AG09319 (cell line): Measurements from ENCODE around the gene TOGARAM2.

Experiments
- DNase-seq: peaks from one replicate; pipeline ENCODE4 v3.0.0-alpha.2; 2010; ENCODE audit warnings: low read depth; ENCODE audit errors: extremely low read depth
- TF ChIP-seq, protein P1 (sequence below): IDR thresholded peaks from 2 replicates; pipeline ENCODE4 v1.5.1; 2011; ENCODE audit warnings: low read depth, mild to moderate bottlenecking, inconsistent platforms, low read length, moderate library complexity

TOGARAM2 gene

DNA sequence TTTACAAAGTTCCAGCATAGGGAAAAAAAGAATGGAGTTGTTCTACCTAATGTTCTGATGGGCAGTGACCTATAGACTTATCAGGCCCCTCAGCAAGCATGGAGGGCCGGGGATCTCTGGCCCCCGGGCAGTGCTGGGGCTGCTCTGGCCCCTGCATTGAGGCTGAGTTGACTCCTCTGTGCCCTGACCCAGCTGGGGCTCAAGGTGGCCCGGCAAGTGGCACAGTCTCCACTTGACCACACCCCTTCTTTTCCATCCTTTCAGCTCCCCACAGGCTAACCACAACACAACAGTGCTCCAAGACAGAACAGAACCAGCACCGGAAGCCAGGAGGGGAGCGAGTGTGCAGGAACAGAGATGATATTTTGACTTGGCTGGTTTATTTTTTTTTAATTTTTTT, 19.9 kb downstream of the TOGARAM2 start:
- DNase-seq = no peak
- TF ChIP-seq, protein P1, sequence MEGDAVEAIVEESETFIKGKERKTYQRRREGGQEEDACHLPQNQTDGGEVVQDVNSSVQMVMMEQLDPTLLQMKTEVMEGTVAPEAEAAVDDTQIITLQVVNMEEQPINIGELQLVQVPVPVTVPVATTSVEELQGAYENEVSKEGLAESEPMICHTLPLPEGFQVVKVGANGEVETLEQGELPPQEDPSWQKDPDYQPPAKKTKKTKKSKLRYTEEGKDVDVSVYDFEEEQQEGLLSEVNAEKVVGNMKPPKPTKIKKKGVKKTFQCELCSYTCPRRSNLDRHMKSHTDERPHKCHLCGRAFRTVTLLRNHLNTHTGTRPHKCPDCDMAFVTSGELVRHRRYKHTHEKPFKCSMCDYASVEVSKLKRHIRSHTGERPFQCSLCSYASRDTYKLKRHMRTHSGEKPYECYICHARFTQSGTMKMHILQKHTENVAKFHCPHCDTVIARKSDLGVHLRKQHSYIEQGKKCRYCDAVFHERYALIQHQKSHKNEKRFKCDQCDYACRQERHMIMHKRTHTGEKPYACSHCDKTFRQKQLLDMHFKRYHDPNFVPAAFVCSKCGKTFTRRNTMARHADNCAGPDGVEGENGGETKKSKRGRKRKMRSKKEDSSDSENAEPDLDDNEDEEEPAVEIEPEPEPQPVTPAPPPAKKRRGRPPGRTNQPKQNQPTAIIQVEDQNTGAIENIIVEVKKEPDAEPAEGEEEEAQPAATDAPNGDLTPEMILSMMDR = no peak

DNA sequence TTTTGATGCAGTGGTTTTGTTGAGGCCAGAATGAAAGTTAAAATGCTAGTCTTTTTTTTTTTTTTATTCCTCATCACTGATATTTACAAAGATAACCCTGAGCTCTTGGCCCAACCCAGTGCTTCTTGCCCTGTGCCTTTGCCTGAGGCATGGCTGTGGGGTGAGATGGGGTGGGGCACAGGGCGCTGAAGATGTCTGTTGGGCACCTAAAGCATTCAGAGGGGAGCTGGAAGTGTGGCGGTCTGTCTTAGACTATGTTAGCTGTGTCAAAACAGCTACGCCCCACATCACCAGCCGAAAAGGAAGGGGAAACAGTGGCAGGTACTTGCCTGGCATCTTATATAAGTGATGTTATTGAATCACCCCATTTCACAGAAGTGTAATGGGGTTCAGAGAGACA, 20.7 kb downstream of the TOGARAM2 start:
- DNase-seq = no peak
- TF ChIP-seq, protein P1 = no peak

DNA sequence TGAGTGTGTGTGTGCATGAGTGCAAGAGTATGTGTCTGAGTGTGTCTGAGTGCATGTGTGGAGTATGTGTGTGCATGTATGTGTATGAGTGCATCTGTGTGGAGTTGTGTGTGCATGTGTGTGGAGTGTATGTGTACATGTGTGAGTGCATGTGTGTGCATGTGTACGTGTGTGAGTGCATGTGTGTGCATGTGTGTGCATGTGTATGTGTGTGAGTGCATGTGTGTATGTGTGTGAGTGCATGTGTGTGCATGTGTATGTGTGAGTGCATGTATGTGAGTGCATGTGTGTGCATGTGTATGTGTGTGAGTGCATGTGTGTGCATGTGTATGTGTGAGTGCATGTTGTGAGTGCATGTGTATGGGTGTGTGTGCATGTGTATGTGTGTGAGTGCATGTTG, 23.7 kb downstream of the TOGARAM2 start:
- DNase-seq = no peak
- TF ChIP-seq, protein P1 = no peak

DNA sequence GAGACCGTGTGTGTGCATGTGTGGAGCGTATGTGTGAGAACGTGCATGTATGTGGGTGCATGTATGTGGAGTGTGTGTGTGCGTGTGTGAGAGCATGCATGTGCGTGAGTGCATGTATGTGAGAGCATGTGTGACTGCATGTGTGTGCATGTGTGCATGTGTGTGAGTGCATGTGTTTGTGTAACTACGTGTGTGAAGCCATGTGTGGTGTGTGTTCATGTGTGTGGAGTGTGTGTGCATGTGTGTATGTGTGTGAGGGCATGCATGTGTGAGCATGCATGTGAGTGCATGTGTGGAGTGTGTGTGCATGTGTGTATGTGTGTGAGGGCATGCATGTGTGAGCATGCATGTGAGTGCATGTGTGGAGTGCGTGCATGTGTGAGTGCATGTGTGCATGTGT, 24.2 kb downstream of the TOGARAM2 start:
- no peak for DNase-seq
- TF ChIP-seq, protein P1 = no peak

DNA sequence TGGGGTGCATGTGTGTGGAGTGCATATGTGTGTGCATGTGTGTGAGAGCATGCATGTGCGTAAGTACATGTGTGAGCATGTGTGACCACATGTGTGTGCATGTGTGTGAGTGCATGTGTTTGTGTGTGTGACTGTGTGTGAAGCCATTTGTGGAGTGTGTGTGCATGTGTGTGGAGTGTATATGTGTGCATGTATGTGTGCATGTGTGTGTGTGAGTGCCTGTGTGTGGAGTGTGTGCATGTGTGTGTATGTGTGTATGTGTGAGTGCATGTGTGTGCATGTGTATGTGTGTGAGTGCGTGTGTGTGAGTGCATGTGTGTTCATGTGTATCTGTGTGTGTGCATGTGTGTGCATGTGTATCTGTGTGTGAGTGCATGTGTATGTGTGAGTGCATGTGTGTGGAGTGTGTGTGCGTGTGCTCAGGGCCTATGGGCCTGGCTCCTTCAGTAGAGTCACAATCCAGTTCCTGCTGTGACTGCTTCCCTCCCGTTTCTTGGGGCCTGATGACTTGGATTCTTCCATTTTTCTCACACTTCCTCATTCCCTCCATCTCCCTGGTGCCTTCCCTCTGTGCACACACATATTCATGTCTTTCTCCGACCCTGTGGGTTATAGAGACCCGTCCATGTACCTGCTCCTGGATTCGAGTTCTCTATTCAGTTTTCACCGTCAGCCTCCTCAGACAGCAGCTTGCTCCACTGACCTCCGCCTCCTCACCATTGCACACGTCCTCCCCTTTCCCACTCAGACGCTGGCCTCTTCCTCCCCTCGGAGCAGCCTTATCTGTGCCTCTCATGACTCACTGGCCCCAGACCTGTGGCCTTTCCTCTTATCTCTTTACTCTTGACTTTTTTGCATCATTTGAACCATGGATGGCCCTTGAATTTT, 25.2 kb downstream of the TOGARAM2 start:
- no peak for DNase-seq

DNA sequence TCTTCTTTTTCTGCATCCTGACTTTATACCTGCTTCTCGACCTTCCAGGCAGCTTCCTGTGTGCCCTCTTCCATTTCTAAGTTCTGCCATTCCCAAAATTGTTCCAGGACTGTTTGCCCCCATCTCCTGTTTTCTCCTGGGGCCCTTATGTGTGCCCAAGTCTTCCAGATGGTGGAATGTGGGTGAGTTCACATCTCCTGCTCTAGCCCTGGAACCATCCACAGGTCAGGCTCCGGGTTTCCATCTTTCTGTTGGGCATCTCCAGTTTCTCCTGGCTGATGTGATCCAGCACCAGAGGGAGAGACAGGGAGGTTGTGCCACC, 25.8 kb downstream of the TOGARAM2 start:
- TF ChIP-seq, protein P1 = no peak
- no peak for DNase-seq

More for the DNA sequence above, 25.2 kb downstream of the TOGARAM2 start:
- TF ChIP-seq, protein P1 = no peak

DNA sequence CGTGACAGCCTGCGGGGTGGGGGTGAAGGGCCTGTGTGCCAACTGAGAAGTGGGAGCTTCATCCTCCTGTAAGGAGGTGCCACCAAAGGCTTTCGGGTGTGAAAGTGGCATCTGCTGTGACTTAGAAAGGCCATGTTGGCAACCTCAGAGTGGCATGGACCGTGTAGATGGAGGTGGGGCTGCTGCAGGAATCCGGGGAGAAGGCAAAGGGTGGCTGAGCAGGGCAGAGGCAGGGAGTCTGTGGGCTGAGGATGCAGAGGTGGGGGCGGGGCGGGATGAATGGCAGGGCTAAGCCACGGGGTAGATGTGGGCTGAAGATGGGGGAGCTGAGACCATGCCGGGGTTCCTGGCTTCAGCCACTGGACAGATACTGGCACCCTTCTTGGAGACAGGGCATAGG, 28.2 kb downstream of the TOGARAM2 start:
- no peak for DNase-seq
- TF ChIP-seq, protein P1 = no peak
